ENCODE results near the gene MTF2.
"Not testable (repeated sequence)": the region's sequence is repeated elsewhere in the genome, so short reads cannot be mapped to it uniquely, and the experiment has no call there.

The MTF2 gene

DNA sequence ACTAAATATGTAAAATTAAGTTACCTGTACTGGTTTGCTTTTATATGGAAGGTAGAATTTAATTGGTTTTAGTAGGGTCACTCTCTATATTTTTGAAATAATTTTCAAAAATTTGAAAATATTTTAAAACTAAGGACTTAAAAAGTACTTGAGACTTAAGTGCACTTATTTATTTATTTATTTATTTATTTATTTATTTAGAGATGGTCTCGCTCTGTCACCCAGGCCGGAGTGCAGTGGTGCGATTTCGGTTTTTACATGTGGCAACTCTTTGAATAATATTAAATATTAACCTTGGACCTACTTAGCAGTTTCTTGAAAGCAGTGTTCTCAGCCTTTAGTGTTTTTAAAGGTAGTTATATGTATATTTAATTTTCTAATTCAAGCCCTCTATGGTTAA lies 64.7 kb downstream of the MTF2 start:
- no peak for DNase-seq

GRCh38 chr1:93148001-93148400 lies 68.9 kb downstream of the MTF2 start:
- no peak for DNase-seq

GRCh38 chr1:93150729-93151128 lies 71.6 kb downstream of the MTF2 start:
- DNase-seq = no peak

DNA sequence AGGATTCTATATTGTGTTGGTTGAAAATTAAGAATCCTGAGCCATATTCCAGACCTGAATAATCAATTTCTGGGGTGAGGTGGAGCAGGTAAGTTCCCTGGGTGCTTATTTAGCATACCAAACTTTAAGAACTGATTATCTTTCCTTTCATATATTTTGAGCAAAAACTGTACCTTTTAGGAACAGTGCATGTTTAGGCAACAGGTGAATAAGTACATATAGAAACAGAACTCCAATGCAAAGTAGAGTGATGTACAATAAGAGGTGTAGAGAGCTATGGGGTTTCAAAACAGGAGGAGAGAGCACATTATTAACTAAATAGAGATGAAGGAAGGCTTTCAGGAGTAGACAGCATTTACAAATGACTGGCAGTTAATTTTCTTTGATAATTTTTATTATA lies 72.4 kb downstream of the MTF2 start:
- no peak for DNase-seq

GRCh38 chr1:93152835-93153234 lies 73.8 kb downstream of the MTF2 start:
- DNase-seq = no peak

- no peak for DNase-seq
These were observed 75.8 kb downstream of the MTF2 start for GRCh38 chr1:93154898-93155297.

DNA sequence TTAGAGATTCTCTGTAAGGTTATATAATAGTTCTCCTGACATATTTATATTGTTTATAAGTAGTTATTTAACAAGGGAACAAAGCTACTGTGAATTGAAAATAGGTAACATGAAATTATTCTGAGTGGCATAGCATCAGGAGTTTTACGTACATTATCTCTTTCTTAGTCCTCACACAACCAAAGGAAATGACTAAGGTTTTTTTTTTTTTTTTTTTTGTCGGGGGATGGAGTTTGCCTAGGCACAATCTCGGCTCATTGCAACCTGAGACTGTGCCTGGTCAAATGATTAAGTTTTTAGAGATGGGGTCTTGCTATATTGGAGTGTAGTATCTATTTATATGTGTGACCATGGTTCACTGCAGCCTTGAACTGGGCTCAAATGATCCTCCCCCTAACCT lies 76.3 kb downstream of the MTF2 start:
- no peak for DNase-seq

DNA sequence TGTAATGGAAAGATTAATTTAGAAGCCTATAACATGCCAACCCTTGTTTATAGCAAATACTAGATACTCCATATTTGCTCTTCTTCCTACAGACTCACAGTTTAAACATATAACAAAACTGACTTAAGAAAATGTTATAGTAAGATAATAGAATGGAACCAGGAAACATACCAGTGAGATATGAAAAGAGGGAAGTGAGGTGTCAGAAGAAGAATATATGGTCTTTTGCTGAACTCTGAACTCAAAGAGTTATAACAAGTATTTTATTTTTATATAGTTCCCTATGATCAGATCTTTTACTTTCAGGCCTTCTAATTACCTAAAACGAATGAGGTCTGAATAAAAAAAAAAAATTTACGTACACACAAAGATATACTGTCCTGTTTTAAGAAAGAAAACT lies 80.3 kb downstream of the MTF2 start:
- no peak for DNase-seq

GRCh38 chr1:93163314-93163713 lies 84.2 kb downstream of the MTF2 start:
- not testable (repeated sequence) for DNase-seq

DNA sequence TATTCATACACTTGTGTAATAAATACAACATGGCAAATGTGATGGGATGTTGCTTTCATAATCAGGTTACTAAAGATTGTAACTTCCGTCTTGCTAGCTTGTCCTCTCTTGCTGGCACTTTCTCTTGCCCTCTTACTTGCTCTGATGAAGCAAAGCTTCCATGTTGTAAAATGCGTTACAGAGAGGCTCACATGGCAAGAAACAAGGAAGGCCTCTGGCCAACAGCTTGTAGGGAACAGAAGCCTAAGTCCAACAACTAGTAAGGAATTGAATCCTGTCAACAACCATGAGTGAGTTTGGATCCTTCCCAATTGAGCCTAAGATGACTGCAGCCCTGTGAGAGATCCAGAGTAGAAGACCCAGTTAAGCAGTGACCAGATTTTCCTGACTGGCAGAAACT lies 85.7 kb downstream of the MTF2 start:
- DNase-seq = no peak

GRCh38 chr1:93165895-93166294 lies 86.8 kb downstream of the MTF2 start:
- DNase-seq = not testable (repeated sequence)

DNA sequence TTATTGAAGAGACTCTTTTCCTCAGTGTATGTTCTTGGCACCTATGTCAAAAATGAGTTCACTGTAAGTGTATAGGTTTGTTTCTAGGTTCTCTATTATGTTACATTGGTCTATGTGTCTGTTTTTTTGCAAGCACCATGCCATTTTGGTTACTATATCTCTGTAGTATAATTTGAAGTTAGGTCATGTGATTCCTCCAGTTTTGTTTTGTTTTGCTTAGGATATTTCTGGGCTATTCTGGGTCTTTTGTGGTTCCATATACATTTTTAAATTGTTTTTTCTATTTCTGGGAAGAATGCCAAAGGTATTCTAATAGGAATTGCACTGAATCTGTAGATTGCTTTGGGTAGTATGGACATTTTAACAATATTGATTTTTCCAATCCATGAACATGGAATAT lies 87.9 kb downstream of the MTF2 start:
- no peak for DNase-seq

DNA sequence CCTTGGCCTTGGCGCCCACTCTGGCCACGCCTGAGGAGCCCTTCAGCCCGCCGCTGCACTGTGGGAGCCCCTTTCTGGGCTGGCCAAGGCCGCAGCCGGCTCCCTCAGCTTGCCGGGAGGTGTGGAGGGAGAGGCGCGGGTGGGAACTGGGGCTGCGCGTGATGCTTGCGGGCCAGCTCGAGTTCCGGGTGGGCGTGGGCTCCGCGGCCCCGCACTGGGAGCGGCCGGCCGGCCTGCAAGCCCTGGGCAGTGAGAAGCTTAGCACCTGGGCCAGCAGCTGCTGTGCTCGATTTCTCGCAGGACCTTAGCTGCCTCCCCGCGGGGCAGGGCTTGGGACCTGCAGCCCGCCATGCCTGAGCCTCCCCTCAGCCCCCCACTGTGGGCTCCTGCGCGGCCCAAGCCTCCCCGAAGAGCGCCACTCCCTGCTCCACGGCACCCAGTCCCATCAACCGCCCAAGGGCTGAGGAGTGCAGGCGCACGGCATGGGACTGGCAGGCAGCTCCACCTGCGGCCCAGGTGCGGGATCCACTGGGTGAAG lies 91.1 kb downstream of the MTF2 start:
- DNase-seq = not testable (repeated sequence)

- no peak for DNase-seq
These were observed 92.5 kb downstream of the MTF2 start for GRCh38 chr1:93171549-93172034.

DNA sequence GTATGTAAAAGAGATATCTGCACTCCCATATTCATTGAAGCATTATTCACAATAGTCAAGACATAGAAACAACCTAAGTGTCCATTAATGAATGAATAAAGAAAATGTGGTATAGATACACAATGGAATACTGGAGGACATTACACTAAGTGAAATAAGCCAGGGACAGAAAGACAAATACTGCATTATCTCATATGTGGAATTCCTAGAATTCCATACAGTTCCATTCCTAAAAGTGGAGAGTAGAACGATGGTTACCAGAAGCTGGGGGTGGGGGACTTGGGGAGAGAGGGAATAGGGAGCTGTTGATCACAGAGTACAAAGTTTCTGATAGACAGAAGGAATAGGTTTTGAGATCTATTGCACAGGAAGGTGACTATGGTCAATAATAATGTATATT lies 93.7 kb downstream of the MTF2 start:
- DNase-seq = no peak

- DNase-seq = not testable (repeated sequence)
These were observed 95.6 kb downstream of the MTF2 start for GRCh38 chr1:93174638-93175037.

GRCh38 chr1:93177991-93178390 lies 98.9 kb downstream of the MTF2 start:
- no peak for DNase-seq

DNA sequence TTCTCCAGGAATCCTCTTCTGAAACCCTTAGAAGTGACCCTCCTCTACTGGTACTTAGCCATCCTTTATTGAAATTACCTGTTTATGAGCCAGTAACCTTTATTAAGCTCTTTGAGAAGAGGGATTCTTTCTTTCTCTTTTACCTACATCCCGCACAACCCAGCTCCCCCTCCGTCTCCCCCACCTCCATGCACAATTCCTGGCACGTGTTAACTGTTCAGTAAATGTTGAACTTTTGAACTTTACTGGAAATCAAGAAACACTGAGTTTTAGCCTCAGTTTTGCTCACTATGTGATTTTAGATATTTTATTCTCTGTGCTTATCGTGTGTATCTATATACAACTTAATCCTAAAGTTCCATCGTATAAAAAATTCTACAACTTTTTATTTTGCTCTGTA lies 99.3 kb downstream of the MTF2 start:
- no peak for DNase-seq

DNA sequence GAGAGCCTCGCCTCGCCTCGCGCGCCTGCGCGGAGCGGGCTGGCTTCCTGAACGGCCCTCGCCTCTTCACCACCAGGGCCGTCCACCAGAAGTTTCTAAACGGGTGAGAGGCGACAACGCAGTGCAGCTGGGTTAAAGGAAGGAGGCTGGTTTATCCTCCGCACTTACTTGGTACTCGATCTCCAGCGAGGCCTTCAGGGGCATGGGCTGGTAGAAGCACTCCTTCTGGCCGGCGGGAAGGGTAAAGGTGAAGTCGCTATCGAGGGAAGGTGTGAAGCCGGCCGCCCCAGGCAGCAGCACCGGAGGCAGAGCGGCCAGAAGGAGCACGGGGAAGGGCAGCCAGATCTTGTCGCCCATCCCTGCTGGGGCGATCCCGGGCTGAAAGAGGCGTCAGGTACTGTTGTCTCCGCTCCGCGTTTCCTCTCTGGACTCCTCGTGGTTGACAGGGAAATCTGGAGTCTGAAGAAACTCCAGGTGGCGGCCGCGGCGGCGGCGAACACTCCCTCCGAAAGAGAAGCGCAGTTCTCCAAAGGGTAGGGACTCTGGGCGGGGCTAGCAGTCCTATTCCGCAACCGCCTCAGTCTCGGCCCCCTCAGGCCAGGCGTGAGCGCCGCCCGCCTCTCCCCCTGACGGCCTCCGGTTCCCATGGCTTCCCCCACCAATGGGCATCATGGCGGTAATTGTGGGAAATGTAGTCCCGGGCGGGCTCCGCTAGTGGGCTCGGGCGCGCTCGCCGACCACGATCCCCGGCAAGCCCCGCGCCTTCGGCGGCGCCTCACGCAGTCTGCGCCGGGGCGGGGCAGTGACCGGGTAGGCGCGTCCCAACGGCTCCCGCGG lies 101.0 kb downstream of the MTF2 start, which contains the start of gene TMED5:
Gene TMED5 (minus strand): TSS at position 528 of the 837 bp plus-strand sequence. CDS start 171 bp downstream, at position 357.
- DNase-seq = peak; percentile 93

- peak; percentile 56 for DNase-seq
These were observed 101.9 kb downstream of the MTF2 start, which contains the start of gene CCDC18 for GRCh38 chr1:93180723-93181613. CCDC18 (plus strand) TSS chr1:93180724; CDS start chr1:93183362, 2,638 bp downstream.

- no peak for DNase-seq
These were observed 107.6 kb downstream of the MTF2 start for GRCh38 chr1:93186667-93187066.

Data from activated CD4-positive, alpha-beta T cell treated with anti-CD3 and anti-CD28 coated beads, Interleukin-2, amount 50 U/mL, for 1 hour (primary cell).